Measurements from ENCODE around the gene RDH11.
"Not testable (repeated sequence)": the region's sequence is repeated elsewhere in the genome, so short reads cannot be mapped to it uniquely, and the experiment has no call there.

Gene RDH11

DNA sequence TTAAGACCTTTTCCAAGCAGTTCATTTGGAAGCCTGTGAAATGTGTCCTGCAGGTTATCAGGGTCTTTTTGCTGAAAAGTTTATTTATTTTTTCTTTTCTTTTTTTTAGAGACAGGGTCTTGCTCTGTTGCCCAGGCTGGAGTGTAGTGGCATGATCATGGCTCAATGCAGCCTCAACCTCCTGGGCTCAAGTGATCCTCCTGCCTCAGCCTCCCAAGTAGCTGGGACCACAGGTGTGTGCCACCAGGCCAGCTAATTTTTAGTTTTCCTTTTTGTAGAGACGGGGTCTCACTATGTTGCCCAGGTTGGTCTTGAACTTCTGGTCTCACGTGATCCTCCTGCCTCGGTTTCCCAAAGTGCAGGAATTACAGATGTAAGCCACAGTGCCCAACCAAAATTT lies 23.8 kb upstream of the RDH11 start:
- not testable (repeated sequence) for H3K4me3 Mint-ChIP-seq; H3K36me3 Mint-ChIP-seq (ENCODE audit: low read depth); DNase-seq; H3K9me3 Mint-ChIP-seq; H3K27ac Mint-ChIP-seq
- H3K4me1 Mint-ChIP-seq (ENCODE audit: low read depth) = peaks cover 10% of the 10 kb centered on the region
- H3K27me3 Mint-ChIP-seq = peaks cover 38% of the 10 kb centered on the region

DNA sequence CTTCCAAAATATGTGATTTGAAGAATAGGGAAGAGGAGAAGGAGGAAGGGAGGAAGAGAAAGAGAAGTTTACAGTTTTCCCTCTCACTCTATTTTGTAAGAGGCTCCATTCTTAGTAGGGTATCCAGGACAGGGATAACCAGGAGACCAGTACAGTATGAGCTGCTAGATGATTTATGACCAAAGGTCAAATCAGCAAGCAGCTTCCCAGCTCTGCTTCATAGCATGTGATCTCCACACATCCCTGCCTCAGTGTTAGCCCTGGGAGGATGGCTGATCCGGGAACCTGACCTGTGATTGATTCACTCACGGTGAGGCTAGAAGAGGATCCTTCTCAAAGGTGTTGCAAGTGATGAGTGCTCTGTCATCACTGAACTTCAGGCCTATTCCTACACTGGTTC lies 22.7 kb upstream of the RDH11 start:
- Mint-ChIP-seq H3K4me1 (ENCODE audit: low read depth) (peaks cover 10% of the 10 kb centered on the region), H3K36me3 (ENCODE audit: low read depth) (no peaks in the 10 kb centered on the region), H3K27ac (no peak overlapping the region), H3K9me3 (no peaks in the 10 kb centered on the region), H3K4me3 (no peak overlapping the region), H3K27me3 (peaks cover 28% of the 10 kb centered on the region)
- DNase-seq = no peak

GRCh38 chr14:67717048-67717447 lies 21.5 kb upstream of the RDH11 start:
- Mint-ChIP-seq H3K4me1 (ENCODE audit: low read depth) (peaks cover 4% of the 10 kb centered on the region), H3K27me3 (peaks cover 16% of the 10 kb centered on the region), H3K27ac (no peak overlapping the region), H3K9me3 (no peaks in the 10 kb centered on the region), H3K4me3 (no peak overlapping the region), H3K36me3 (ENCODE audit: low read depth) (no peaks in the 10 kb centered on the region)
- DNase-seq = no peak

DNA sequence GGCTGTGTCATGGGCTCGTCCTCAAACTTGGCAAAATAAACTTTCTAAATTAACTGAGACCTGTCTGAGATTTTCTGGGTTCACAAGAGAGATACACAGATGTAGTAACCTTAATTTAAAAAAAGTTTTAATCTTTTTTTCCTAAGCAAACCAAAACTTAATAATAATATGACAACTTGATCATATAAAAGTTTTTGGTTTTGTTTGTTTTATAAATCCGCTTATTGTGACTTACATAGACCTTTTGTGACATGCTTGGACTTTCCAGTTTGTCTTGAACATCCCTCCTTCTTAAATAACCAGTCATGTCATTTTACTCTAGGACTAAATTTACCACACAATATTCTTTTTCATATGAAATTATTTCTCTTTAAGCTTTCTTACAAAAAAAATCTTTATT lies 14.6 kb upstream of the RDH11 start:
- no peak for DNase-seq
- H3K27me3 Mint-ChIP-seq = peaks cover 2% of the 10 kb centered on the region
- H3K27ac Mint-ChIP-seq = no peak overlapping the region
- H3K9me3 Mint-ChIP-seq = peaks cover 11% of the 10 kb centered on the region
- no peak overlapping the region for H3K4me3 Mint-ChIP-seq
- H3K36me3 Mint-ChIP-seq (ENCODE audit: low read depth) = no peaks in the 10 kb centered on the region
- no peaks in the 10 kb centered on the region for H3K4me1 Mint-ChIP-seq (ENCODE audit: low read depth)

DNA sequence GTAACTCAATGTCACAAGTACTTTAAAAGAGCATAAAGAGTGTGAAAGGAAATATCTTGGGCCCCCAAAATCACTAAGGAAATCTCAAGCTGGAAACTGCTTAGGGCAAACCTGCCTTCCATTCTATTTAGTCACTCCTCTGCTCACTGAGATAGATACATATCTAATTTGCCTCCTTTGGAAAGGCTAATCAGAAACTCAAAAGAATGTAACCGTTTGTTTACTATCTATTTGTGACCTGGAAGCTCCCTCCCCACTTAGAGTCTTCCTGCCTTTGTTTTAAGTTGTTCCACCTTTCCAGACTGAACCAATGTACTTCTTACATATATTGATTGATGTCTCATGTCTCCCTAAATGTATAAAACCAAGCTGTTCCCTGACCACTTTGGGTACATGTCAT lies 14.2 kb upstream of the RDH11 start:
- not testable (repeated sequence) for H3K36me3 Mint-ChIP-seq (ENCODE audit: low read depth)

DNA sequence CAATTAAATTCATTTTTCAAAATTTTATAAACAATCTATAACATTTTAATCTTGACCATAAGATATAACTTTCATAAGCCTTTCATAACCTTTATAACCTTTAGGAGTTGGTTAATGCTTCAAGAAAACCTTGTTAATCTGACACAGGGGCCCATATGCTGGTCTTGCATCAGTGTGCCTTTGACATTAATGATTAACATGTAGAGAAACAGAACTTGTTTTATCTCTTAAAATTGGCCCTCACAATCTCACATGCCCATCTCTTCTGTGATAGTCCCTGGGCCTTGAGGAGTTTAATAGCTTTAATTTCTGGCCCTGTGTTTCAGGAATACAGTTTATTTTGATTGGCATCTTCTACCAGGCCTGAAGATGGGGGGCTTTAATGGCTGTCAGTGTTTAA lies 13.8 kb upstream of the RDH11 start:
- H3K9me3 Mint-ChIP-seq = peaks cover 11% of the 10 kb centered on the region
- not testable (repeated sequence) for DNase-seq; H3K36me3 Mint-ChIP-seq (ENCODE audit: low read depth); H3K27me3 Mint-ChIP-seq; H3K4me1 Mint-ChIP-seq (ENCODE audit: low read depth); H3K4me3 Mint-ChIP-seq; H3K27ac Mint-ChIP-seq

More for the DNA sequence above, 14.2 kb upstream of the RDH11 start:
- not testable (repeated sequence) for DNase-seq; H3K27ac Mint-ChIP-seq; H3K4me3 Mint-ChIP-seq; H3K4me1 Mint-ChIP-seq (ENCODE audit: low read depth); H3K27me3 Mint-ChIP-seq
- peaks cover 11% of the 10 kb centered on the region for H3K9me3 Mint-ChIP-seq

- no peaks in the 10 kb centered on the region for H3K36me3 Mint-ChIP-seq (ENCODE audit: low read depth)
- no peak overlapping the region for H3K27ac Mint-ChIP-seq
- H3K4me3 Mint-ChIP-seq = no peak overlapping the region
- DNase-seq = no peak
- H3K9me3 Mint-ChIP-seq = peaks cover 9% of the 10 kb centered on the region
- H3K27me3 Mint-ChIP-seq = peaks cover 4% of the 10 kb centered on the region
- no peaks in the 10 kb centered on the region for H3K4me1 Mint-ChIP-seq (ENCODE audit: low read depth)
Measured at GRCh38 chr14:67705211-67705610, 9.6 kb upstream of the RDH11 start.

DNA sequence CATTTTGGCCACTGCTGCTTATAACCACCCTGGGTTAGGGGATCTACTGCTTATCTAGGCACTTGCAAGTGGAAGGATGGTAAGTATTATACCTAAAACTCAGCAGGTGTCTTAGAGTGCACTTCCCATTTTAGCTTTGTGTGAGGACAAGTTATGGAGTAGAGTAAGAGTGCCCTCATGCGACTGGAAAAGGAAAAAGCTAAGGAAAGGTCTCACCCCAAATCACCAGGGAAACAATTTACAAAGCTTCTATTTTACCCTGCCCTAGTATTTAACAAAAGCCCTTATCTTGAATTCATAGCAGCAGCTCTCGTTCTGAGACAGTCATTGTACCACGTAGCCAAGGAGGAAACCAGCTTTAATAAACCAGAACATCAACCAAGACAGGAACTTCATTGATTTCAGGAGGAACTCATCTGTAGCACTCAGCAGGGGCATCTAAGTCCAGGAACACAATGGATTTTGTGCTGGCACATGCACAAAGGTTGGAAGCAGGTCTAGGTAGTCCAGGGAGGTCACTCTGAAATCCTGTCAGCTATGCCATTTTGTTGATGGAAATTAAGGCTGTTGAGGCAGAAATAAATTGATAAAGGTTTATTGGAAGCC lies 9.0 kb upstream of the RDH11 start:
- H3K4me1 Mint-ChIP-seq (ENCODE audit: low read depth) = no peaks in the 10 kb centered on the region
- H3K9me3 Mint-ChIP-seq = peaks cover 5% of the 10 kb centered on the region
- no peak overlapping the region for H3K27ac Mint-ChIP-seq
- H3K27me3 Mint-ChIP-seq = peaks cover 4% of the 10 kb centered on the region
- no peaks in the 10 kb centered on the region for H3K36me3 Mint-ChIP-seq (ENCODE audit: low read depth)
- DNase-seq = no peak
- no peak overlapping the region for H3K4me3 Mint-ChIP-seq

DNA sequence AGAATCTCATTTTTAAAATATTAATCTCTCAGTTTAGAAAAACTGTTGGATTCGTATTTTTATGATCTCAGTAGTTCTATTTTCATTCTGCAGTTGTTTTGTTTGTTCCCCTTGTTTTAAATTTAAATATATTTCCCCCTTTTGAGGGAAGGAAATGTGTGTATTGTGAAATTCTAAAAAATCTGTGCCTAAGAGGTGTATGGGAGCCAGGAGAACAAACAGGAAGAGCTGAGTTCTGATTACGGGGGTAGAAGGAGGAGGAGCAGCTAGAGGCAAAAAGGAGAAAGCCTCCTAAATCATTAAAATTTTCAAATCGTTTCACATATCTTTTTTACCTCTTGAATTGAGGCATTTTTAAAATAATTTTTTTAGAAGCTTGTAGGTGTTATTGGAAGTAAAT lies 8.4 kb upstream of the RDH11 start:
- Mint-ChIP-seq H3K9me3 (peaks cover 2% of the 10 kb centered on the region), H3K4me3 (no peak overlapping the region), H3K4me1 (ENCODE audit: low read depth) (no peaks in the 10 kb centered on the region), H3K27ac (no peak overlapping the region), H3K27me3 (peaks cover 4% of the 10 kb centered on the region), H3K36me3 (ENCODE audit: low read depth) (no peaks in the 10 kb centered on the region)
- DNase-seq = no peak

GRCh38 chr14:67701492-67701891 lies 5.9 kb upstream of the RDH11 start, which contains the start of gene RDH12:
Gene RDH12, plus strand, starts transcription at chr14:67701886. Its CDS starts 20,757 bp downstream, at chr14:67722643.
- not testable (repeated sequence) for H3K27me3 Mint-ChIP-seq; H3K4me1 Mint-ChIP-seq (ENCODE audit: low read depth); H3K36me3 Mint-ChIP-seq (ENCODE audit: low read depth); H3K27ac Mint-ChIP-seq; H3K9me3 Mint-ChIP-seq; H3K4me3 Mint-ChIP-seq; DNase-seq

DNA sequence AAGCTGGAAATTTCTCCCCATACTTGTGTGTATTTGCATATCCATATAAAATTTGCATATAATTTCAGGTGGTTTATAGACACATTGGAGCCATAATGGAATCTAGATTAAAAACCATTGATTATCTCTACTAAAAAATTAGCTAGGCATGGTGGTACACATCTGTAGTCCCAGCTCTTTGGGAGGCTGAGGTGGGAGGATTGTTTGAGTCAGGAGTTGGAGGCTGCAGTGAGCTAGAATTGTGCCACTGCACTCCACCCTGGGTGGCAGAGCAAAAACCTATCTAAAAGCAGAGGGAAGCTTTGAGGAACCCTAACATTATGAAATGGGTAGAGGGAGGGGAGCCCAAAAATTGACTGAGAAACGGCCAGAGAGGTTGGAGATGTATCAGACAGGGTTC lies 2.6 kb upstream of the RDH11 start:
- H3K27ac Mint-ChIP-seq = no peak overlapping the region
- DNase-seq = no peak
- H3K27me3 Mint-ChIP-seq = no peaks in the 10 kb centered on the region
- no peaks in the 10 kb centered on the region for H3K9me3 Mint-ChIP-seq
- peaks cover 18% of the 10 kb centered on the region for H3K4me1 Mint-ChIP-seq (ENCODE audit: low read depth)
- H3K4me3 Mint-ChIP-seq = no peak overlapping the region
- H3K36me3 Mint-ChIP-seq (ENCODE audit: low read depth) = peaks cover 19% of the 10 kb centered on the region

DNA sequence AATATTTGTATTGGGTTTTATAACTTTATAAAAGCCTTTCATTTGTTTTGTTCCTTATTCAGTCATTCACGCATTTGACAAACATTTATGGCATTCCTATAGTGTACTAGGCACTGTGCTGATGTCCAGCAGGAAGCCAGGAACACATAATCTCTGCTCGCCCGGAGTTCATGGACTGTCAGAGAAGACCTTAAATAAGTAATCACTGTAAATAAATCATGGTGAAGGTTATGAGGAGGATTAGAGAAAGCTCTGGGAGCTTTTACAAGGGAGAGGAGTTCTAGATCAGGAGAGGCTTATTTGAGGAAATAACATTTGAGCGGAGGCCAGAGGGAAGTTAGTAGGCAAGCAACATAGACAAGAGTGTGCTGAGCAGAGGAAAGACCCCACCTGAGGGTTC lies 1.4 kb upstream of the RDH11 start:
- no peak for DNase-seq
- no peak overlapping the region for H3K4me3 Mint-ChIP-seq
- no peaks in the 10 kb centered on the region for H3K27me3 Mint-ChIP-seq
- H3K36me3 Mint-ChIP-seq (ENCODE audit: low read depth) = peaks cover 30% of the 10 kb centered on the region
- H3K27ac Mint-ChIP-seq = no peak overlapping the region
- peaks cover 28% of the 10 kb centered on the region for H3K4me1 Mint-ChIP-seq (ENCODE audit: low read depth)
- H3K9me3 Mint-ChIP-seq = no peaks in the 10 kb centered on the region

DNA sequence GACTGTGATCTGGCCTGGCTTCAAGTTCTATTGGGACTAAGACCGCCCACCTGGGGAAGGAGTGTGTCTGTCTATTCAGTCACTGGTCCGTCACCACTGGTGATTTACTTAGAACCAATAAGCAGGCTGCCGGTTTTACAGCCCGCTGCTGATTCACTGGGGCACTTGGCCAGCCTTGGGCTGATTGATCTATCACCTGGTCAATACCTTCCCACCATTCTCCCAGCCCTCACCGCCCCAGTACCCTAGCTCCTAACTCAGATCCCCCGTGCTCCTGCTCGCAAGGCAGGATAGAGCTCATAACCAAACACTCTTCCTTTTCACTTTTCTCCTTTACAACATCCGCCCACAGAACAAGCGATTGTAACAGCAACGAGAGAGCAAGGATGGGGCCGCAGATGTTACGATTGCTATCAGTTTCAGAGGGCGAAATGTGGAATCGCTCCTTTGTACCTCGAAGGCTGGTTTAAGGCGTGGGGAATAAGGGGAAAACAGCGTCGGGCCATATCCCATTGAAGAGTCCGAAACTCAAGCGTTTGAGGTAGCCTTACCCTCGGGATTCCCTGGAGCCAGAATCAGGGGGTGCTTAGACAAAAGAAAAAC lies 672 bp downstream of the RDH11 start:
- peak; percentile 76 for DNase-seq
- Mint-ChIP-seq H3K9me3 (no peaks in the 10 kb centered on the region), H3K36me3 (ENCODE audit: low read depth) (peaks cover 52% of the 10 kb centered on the region), H3K4me1 (ENCODE audit: low read depth) (peaks cover 30% of the 10 kb centered on the region), H3K27ac (peak overlapping the region; percentile 99), H3K27me3 (no peaks in the 10 kb centered on the region), H3K4me3 (peak overlapping the region; percentile 94)

GRCh38 chr14:67690011-67690410 lies 5.6 kb downstream of the RDH11 start:
- Mint-ChIP-seq H3K27me3 (no peaks in the 10 kb centered on the region), H3K27ac (peak overlapping the region; percentile 61), H3K4me1 (ENCODE audit: low read depth) (peaks cover 25% of the 10 kb centered on the region), H3K4me3 (no peak overlapping the region), H3K9me3 (no peaks in the 10 kb centered on the region), H3K36me3 (ENCODE audit: low read depth) (peaks cover 95% of the 10 kb centered on the region)
- DNase-seq = no peak

- H3K27ac Mint-ChIP-seq = peak overlapping the region; percentile 37
- H3K4me3 Mint-ChIP-seq = no peak overlapping the region
- no peak for DNase-seq
- H3K4me1 Mint-ChIP-seq (ENCODE audit: low read depth) = peaks cover 35% of the 10 kb centered on the region
- peaks cover 94% of the 10 kb centered on the region for H3K36me3 Mint-ChIP-seq (ENCODE audit: low read depth)
- no peaks in the 10 kb centered on the region for H3K27me3 Mint-ChIP-seq
- no peaks in the 10 kb centered on the region for H3K9me3 Mint-ChIP-seq
Measured at GRCh38 chr14:67683842-67684241, 11.7 kb downstream of the RDH11 start.
